ENCODE measurements around the gene KYNU. TPM values are rescaled to one million over a fixed set of nuclear protein-coding genes. Genes with fewer than 3 reads are reported as not detected.

KYNU gene
- total and polyA plus RNA-seq, 7 experiments from 2014 or later, result 0.13 to 23.4 (median 1.4) TPM; not detected in 2

- Histone ChIP-seq H3K36me3 (ENCODE audit: control insufficient read depth in 2 of 3, insufficient read depth in 3 of 3, low read length in 3 of 3) (no peaks in the 10 kb centered on the region), H3K27ac (ENCODE audit: low read depth, low read length) (no peak overlapping the region), H3K4me1 (ENCODE audit: control insufficient read depth in 2 of 2, insufficient read depth in 2 of 2, low read length in 2 of 2) (no peaks in the 10 kb centered on the region), H3K4me3 (ENCODE audit: low read length) (no peak overlapping the region), H3K27me3 (ENCODE audit: control insufficient read depth in 2 of 2, insufficient read depth in 2 of 2, low read length in 2 of 2) (no peaks in the 10 kb centered on the region), H3K9me3 (ENCODE audit: control insufficient read depth in 2 of 3, low read length in 3 of 3) (no peaks in the 10 kb centered on the region)
- ATAC-seq (no peak), DNase-seq (no peak)
- intact Hi-C loops (cut with micrococcal nuclease), result no loop called here
- ChIA-PET POLR2A (no interaction called here), CTCF (interaction anchor here (2.7 kb wide), 1 partner anchor 8 kb away, joined by 9 read pairs; no protein-coding TSS in a partner anchor)
- Mint-ChIP-seq H3K36me3 (no peaks in the 10 kb centered on the region), H3K9me3 (no peaks in the 10 kb centered on the region), H3K27ac (no peak overlapping the region), H3K27me3 (peaks cover 0 to 16% (median 5%) of the 10 kb centered on the region in 5 donors), H3K4me3 (no peak overlapping the region), H3K4me1 (no peaks in the 10 kb centered on the region)
Measured at GRCh38 chr2:142981069-142981378, 103.6 kb downstream of the KYNU start.

DNA sequence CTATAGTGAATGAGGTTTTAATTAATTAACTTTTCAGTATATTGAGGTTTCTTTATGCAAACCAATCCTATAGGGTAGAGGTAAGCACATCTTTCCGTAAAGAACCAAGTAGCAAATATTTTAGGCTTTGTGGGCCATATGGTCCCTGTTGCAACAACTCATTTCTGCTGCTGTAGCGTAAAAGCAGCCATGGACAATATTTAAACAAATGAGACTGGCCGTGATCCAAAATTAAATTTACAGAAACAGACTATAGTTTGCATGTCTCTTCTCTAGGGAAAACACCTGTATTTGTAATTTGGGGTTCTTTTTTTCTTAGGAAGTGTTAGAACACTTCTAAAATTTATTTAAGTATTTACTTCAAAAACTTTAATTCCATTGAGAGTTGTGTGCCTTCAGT lies 104.3 kb downstream of the KYNU start:
- H3K36me3 ChIP-seq (ENCODE audit: control insufficient read depth in 2 of 3, insufficient read depth in 3 of 3, low read length in 3 of 3), result no peaks in the 10 kb centered on the region
- intact Hi-C loops (cut with micrococcal nuclease), result no loop called here

DNA sequence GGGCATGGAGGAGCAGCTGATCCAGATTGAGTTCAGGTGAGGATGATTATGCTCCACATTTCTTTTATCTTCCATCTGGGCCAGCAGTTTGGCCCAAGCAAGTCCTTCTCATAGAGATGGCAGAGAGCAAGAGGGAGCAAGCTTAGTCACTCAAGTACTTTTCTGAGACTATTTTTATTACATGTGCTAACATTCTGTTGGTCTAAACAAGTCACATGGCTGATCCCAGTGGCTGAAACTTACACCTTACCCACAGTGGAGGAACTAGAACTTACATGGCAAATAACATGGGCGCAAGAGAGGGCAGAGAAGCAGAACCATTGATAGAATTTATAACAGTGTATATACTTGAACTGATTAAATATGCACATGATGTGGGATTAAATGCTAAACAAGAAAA lies 105.7 kb downstream of the KYNU start:
- no peak for ATAC-seq
- intact Hi-C loops (cut with micrococcal nuclease), result no loop called here

More for the DNA sequence above, 104.3 kb downstream of the KYNU start:
- H3K36me3 Mint-ChIP-seq, result no peaks in the 10 kb centered on the region
- H3K27ac Mint-ChIP-seq, result no peak overlapping the region
- CTCF ChIA-PET, result no interaction called here
- POLR2A ChIA-PET, result no interaction called here
- Histone ChIP-seq H3K9me3 (ENCODE audit: control insufficient read depth in 2 of 3, low read length in 3 of 3) (no peaks in the 10 kb centered on the region), H3K27me3 (ENCODE audit: control insufficient read depth in 2 of 2, insufficient read depth in 2 of 2, low read length in 2 of 2) (no peaks in the 10 kb centered on the region), H3K27ac (ENCODE audit: low read depth, low read length) (no peak overlapping the region), H3K4me3 (ENCODE audit: low read length) (no peak overlapping the region), H3K4me1 (ENCODE audit: control insufficient read depth in 2 of 2, insufficient read depth in 2 of 2, low read length in 2 of 2) (no peaks in the 10 kb centered on the region)
- H3K9me3 Mint-ChIP-seq, result no peaks in the 10 kb centered on the region
- H3K4me3 Mint-ChIP-seq, result no peak overlapping the region
- no peak for DNase-seq
- peaks cover 0 to 18% (median 5%) of the 10 kb centered on the region in 5 donors for H3K27me3 Mint-ChIP-seq
- no peaks in the 10 kb centered on the region for H3K4me1 Mint-ChIP-seq
- ATAC-seq, result no peak

DNA sequence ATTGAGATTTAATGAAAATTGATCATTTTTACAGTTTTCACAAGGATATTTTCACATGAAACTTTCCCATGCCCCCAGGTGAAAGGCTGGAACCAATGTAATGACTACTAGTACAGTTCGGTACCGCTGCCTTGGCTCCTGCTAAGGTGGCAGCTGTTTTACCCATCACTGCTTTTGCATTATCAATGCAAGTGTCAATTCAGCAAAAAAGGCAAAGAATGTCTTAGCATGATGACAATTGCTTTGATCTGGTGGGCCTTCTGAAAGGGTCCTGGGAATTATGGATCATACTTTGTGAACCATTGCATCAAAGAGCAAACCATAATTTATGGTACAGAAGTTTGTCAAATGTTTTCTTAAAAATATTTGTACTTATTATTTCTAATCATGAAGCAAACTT lies 107.2 kb downstream of the KYNU start:
- no peak overlapping the region for H3K4me3 Mint-ChIP-seq
- peaks cover 0 to 4% (median 0%) of the 10 kb centered on the region in 7 donors for H3K4me1 Mint-ChIP-seq
- Histone ChIP-seq H3K27me3 (ENCODE audit: control insufficient read depth in 2 of 2, insufficient read depth in 2 of 2, low read length in 2 of 2) (no peaks in the 10 kb centered on the region), H3K9me3 (ENCODE audit: control insufficient read depth in 2 of 3, low read length in 3 of 3) (no peaks in the 10 kb centered on the region), H3K4me1 (ENCODE audit: control insufficient read depth in 2 of 2, insufficient read depth in 2 of 2, low read length in 2 of 2) (no peaks in the 10 kb centered on the region), H3K36me3 (ENCODE audit: control insufficient read depth in 2 of 3, insufficient read depth in 3 of 3, low read length in 3 of 3) (no peaks in the 10 kb centered on the region), H3K27ac (ENCODE audit: low read depth, low read length) (no peak overlapping the region), H3K4me3 (ENCODE audit: low read length) (no peak overlapping the region)
- no peak overlapping the region for H3K27ac Mint-ChIP-seq
- no peaks in the 10 kb centered on the region for H3K36me3 Mint-ChIP-seq
- intact Hi-C loops (cut with micrococcal nuclease), result no loop called here
- ChIA-PET CTCF (no interaction called here), POLR2A (no interaction called here)
- peaks cover 0 to 34% (median 5%) of the 10 kb centered on the region in 5 donors for H3K27me3 Mint-ChIP-seq
- DNase-seq, result no peak
- no peak for ATAC-seq
- no peaks in the 10 kb centered on the region for H3K9me3 Mint-ChIP-seq

More for the DNA sequence above, 105.7 kb downstream of the KYNU start:
- no peaks in the 10 kb centered on the region for H3K9me3 ChIP-seq (ENCODE audit: control insufficient read depth in 2 of 3, low read length in 3 of 3)
- no peak overlapping the region for H3K27ac Mint-ChIP-seq
- H3K9me3 Mint-ChIP-seq, result no peaks in the 10 kb centered on the region
- H3K36me3 Mint-ChIP-seq, result no peaks in the 10 kb centered on the region
- H3K27me3 ChIP-seq (ENCODE audit: control insufficient read depth in 2 of 2, insufficient read depth in 2 of 2, low read length in 2 of 2), result no peaks in the 10 kb centered on the region
- H3K4me1 Mint-ChIP-seq, result no peaks in the 10 kb centered on the region
- DNase-seq, result no peak
- peaks cover 0 to 29% (median 5%) of the 10 kb centered on the region in 5 donors for H3K27me3 Mint-ChIP-seq
- ChIA-PET POLR2A (no interaction called here), CTCF (no interaction called here)
- H3K4me3 ChIP-seq (ENCODE audit: low read length), result no peak overlapping the region
- no peak overlapping the region for H3K27ac ChIP-seq (ENCODE audit: low read depth, low read length)
- no peaks in the 10 kb centered on the region for H3K4me1 ChIP-seq (ENCODE audit: control insufficient read depth in 2 of 2, insufficient read depth in 2 of 2, low read length in 2 of 2)
- no peak overlapping the region for H3K4me3 Mint-ChIP-seq
- H3K36me3 ChIP-seq (ENCODE audit: control insufficient read depth in 2 of 3, insufficient read depth in 3 of 3, low read length in 3 of 3), result no peaks in the 10 kb centered on the region

GRCh38 chr2:142987044-142987443 lies 109.6 kb downstream of the KYNU start:
- Histone ChIP-seq H3K27me3 (ENCODE audit: control insufficient read depth in 2 of 2, insufficient read depth in 2 of 2, low read length in 2 of 2) (no peaks in the 10 kb centered on the region), H3K4me3 (ENCODE audit: low read length) (no peak overlapping the region), H3K9me3 (ENCODE audit: control insufficient read depth in 2 of 3, low read length in 3 of 3) (no peaks in the 10 kb centered on the region), H3K27ac (ENCODE audit: low read depth, low read length) (no peak overlapping the region), H3K36me3 (ENCODE audit: control insufficient read depth in 2 of 3, insufficient read depth in 3 of 3, low read length in 3 of 3) (no peaks in the 10 kb centered on the region), H3K4me1 (ENCODE audit: control insufficient read depth in 2 of 2, insufficient read depth in 2 of 2, low read length in 2 of 2) (no peaks in the 10 kb centered on the region)
- Mint-ChIP-seq H3K27me3 (peaks cover 0 to 40% (median 5%) of the 10 kb centered on the region in 5 donors), H3K27ac (no peak overlapping the region), H3K4me3 (no peak overlapping the region), H3K4me1 (peaks cover 0 to 5% (median 0%) of the 10 kb centered on the region in 7 donors), H3K36me3 (no peaks in the 10 kb centered on the region), H3K9me3 (no peaks in the 10 kb centered on the region)
- CTCF ChIA-PET, result no interaction called here
- ATAC-seq (no peak), DNase-seq (no peak)
- intact Hi-C loops (cut with micrococcal nuclease), result no loop called here
- POLR2A ChIA-PET, result no interaction called here

DNA sequence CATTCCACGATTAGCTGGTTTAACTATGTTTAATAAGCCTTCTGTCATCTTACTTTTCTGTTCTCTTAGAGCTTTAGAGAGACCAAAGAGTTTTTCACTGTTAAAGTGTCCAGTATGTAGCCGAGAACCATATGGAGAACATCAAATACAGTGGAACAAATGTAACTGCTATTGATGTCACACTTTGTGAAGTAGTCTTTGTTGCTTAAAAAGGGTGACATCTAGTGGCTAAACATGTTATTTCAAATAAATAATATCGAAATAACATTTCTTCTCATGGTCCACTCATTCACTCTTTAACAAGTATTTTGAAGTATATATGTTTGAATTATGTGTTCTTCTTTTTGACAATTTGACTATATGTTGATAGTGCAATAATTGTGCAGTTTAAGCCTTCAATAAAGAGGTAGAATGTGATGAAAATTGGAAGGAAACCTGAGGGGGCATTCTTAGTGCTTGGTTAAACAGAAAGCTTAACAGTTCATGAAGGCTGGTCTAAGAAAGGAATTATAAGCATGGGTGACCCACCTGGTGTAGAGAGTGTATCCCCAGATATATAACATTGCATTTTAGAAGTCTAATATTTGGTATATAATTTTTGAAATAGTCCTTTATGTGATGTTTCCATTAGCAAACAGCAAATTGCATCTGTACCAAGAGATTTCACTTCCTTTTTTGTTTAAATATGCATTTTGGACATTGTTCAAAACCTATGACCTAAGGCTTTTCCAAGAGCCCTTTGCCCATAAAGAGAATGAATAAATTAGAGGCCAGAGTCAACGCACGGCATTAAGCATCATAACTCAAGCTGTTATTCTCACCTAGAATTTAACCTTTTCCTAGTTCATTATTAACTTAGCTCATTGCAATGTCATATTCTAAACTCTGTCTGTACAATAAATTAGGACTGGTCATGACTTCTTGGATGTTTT lies 112.1 kb downstream of the KYNU start:
- Histone ChIP-seq H3K4me1 (ENCODE audit: control insufficient read depth in 2 of 2, insufficient read depth in 2 of 2, low read length in 2 of 2) (no peaks in the 10 kb centered on the region), H3K27me3 (ENCODE audit: control insufficient read depth in 2 of 2, insufficient read depth in 2 of 2, low read length in 2 of 2) (no peaks in the 10 kb centered on the region), H3K36me3 (ENCODE audit: control insufficient read depth in 2 of 3, insufficient read depth in 3 of 3, low read length in 3 of 3) (no peaks in the 10 kb centered on the region), H3K9me3 (ENCODE audit: control insufficient read depth in 2 of 3, low read length in 3 of 3) (no peaks in the 10 kb centered on the region), H3K27ac (ENCODE audit: low read depth, low read length) (no peak overlapping the region), H3K4me3 (ENCODE audit: low read length) (no peak overlapping the region)
- intact Hi-C loops (cut with micrococcal nuclease), result no loop called here
- CTCF ChIA-PET, result interaction anchor here (0.7 to 2.6 kb wide), 3 partner anchors 10 to 421 kb away, joined by 3 to 9 read pairs (median 3); no protein-coding TSS in a partner anchor
- Mint-ChIP-seq H3K9me3 (no peaks in the 10 kb centered on the region), H3K4me1 (peaks cover 0 to 5% (median 0%) of the 10 kb centered on the region in 7 donors), H3K36me3 (no peaks in the 10 kb centered on the region), H3K4me3 (no peak overlapping the region), H3K27ac (no peak overlapping the region), H3K27me3 (peaks cover 0 to 38% (median 5%) of the 10 kb centered on the region in 5 donors)
- peak in 4 of 9 donors; percentile 7 to 16 (median 12) for DNase-seq
- ATAC-seq, result peak; percentile 50
- POLR2A ChIA-PET, result no interaction called here

GRCh38 chr2:142991295-142991694 lies 113.8 kb downstream of the KYNU start:
- ChIA-PET POLR2A (no interaction called here), CTCF (no interaction called here)
- Histone ChIP-seq H3K27ac (ENCODE audit: low read depth, low read length) (no peak overlapping the region), H3K27me3 (ENCODE audit: control insufficient read depth in 2 of 2, insufficient read depth in 2 of 2, low read length in 2 of 2) (no peaks in the 10 kb centered on the region), H3K36me3 (ENCODE audit: control insufficient read depth in 2 of 3, insufficient read depth in 3 of 3, low read length in 3 of 3) (no peaks in the 10 kb centered on the region), H3K4me1 (ENCODE audit: control insufficient read depth in 2 of 2, insufficient read depth in 2 of 2, low read length in 2 of 2) (no peaks in the 10 kb centered on the region), H3K4me3 (ENCODE audit: low read length) (no peak overlapping the region), H3K9me3 (ENCODE audit: control insufficient read depth in 2 of 3, low read length in 3 of 3) (no peaks in the 10 kb centered on the region)
- Mint-ChIP-seq H3K4me1 (peaks cover 0 to 5% (median 0%) of the 10 kb centered on the region in 7 donors), H3K27me3 (peaks cover 0 to 41% (median 9%) of the 10 kb centered on the region in 5 donors), H3K27ac (no peak overlapping the region), H3K4me3 (no peak overlapping the region), H3K36me3 (no peaks in the 10 kb centered on the region), H3K9me3 (no peaks in the 10 kb centered on the region)
- ATAC-seq (no peak), DNase-seq (no peak)
- intact Hi-C loops (cut with micrococcal nuclease), result no loop called here
